HG03066 (cell line): ENCODE data around the gene KCTD17.

ENCODE experiments used
- ATAC-seq: cut with Tn5 transposase; IDR thresholded peaks from one replicate; pipeline ENCODE4 v1.9.1; 2021; ENCODE audit warnings: low read depth; ENCODE audit not compliant: unreplicated experiment

KCTD17 gene

DNA sequence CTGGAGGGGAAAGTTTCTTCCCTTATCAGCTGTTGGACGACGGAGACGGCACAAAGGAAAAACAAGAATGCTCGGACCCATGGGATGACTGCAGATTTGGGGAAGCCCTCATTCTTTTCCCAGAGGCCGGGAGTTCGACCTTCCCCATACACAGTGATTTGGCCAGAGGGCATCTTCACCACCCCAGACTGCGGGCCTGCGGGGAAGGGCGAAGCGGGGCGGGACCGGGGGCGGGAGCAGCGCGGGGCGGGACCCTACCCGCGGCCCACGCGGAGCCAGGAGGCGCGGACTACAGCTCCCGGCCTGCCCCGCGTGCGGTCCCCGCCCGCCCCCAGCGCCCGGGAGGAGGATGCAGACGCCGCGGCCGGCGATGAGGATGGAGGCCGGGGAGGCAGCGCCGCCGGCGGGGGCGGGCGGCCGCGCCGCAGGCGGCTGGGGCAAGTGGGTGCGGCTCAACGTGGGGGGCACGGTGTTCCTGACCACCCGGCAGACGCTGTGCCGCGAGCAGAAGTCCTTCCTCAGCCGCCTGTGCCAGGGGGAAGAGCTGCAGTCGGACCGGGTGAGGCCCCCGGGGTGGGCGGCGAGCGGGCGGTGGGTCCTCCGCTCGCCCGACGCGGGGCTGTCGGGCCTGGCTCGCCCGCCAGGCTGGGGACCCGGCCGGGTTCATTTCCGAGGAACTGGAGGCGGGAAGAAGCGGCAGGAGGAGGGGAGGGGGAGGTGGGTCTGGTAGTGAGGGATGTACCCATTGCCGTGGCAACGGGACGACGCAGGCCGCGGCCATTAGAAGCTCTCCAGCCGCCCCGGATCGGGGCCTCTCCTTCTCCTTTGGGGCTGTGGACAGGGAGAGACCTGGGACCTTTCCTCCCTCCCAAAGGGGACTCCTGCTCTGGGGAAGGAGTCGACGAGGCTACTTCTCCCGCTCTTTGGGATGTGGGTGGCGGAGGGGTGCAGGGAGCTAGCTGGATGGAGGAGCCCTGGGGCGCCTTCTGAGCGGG lies at the start of gene KCTD17:
Gene KCTD17 (plus strand): TSS at position 352 of the 995 bp plus-strand sequence. CDS start 19 bp downstream, at position 371.
- no peak for ATAC-seq

- no peak for ATAC-seq
These were observed 49.7 kb upstream of the KCTD17 start for GRCh38 chr22:37001826-37002225.

GRCh38 chr22:37002633-37003032 lies 48.9 kb upstream of the KCTD17 start:
- ATAC-seq: no peak

GRCh38 chr22:37007651-37008050 lies 43.9 kb upstream of the KCTD17 start:
- ATAC-seq: no peak

DNA sequence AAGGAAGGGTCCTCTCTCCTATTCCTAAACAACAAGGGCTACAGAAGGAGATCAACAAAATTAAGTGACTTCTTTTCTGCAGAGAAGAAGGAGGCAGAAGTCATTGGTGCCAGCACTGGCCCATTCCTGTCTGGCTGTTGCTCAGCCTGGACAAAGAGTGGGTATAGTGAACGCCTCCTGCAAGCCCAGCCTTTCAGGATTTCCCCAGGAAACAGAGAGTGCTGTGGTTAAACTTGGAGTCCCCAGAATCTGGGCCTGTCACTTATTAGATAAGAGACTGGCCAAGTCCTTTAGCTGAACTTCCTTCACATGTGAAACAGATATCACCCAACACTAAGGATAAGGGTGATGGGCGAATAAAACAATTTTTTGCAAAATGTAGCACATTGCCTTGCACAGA lies 43.2 kb upstream of the KCTD17 start:
- ATAC-seq: no peak

GRCh38 chr22:37009490-37009889 lies 42.1 kb upstream of the KCTD17 start:
- no peak for ATAC-seq

- no peak for ATAC-seq
These were observed 41.4 kb upstream of the KCTD17 start for GRCh38 chr22:37010174-37010573.

DNA sequence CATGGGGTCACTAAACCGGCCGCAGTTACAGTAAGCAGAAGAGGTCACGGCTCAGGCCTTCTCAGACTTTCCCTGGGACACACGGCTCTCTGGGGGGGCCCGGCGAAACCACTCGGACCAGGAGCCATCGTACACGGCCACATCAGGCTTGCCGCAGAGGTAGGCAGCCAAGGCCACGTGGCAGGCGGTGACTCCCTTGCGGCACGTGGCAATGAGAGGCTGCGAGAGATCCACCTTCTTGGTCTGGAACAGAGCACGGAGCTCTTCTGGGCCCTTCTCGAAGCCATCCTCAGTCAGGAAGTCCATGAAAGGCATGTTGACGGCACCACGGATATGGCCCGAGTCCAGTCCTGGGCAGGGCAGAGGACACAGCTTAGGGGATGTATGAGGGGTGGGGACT lies 40.6 kb upstream of the KCTD17 start:
- ATAC-seq: no peak

DNA sequence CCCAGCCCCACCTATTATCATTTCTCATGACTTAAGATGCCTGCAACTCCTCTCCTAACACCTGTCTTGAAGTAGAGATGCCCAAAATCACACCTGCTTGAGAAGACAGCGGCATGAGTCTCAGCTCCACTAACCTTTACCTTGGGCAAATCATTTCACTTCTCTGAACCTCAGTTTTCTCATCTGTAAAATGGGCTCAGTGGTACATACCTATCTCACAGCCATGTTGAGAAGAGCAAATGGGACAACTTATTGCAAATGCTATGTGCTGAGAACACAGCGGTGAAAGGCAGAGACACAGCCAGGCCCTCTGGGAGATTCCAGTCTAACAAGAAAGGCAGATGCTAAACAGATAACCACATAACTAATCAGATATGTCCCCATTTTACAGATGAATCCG lies 40.1 kb upstream of the KCTD17 start:
- ATAC-seq: no peak

DNA sequence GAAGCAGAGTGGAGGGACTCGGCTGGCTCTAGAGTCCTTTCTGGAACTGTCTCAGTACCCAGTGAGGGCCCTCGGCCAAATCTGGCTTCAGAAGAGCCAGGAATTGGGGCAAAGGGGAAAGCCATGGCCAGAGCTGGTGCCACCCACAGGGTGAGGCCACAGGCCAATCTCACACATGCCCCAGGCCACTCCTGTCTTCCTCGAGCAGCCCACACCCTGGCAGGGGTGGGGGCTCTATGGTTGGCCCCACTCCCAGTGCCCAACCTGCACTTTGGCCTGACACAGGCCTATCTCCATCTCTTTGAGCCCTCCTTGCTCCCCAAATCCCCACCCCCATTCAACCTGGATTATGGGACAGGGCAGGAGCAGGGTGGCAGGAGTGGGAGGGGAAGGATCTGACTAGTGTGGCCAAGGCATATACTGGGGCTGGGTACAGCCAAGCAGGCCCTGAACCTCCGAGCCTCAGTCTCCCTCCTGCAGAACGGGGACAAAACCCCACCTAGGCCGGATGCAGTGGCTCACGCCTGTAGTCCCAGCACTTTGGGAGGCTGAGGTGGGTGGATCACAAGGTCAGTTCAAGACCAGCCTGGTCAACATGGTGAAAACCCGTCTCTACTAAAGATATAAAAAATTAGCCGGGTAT lies 39.2 kb upstream of the KCTD17 start:
- ATAC-seq: no peak

DNA sequence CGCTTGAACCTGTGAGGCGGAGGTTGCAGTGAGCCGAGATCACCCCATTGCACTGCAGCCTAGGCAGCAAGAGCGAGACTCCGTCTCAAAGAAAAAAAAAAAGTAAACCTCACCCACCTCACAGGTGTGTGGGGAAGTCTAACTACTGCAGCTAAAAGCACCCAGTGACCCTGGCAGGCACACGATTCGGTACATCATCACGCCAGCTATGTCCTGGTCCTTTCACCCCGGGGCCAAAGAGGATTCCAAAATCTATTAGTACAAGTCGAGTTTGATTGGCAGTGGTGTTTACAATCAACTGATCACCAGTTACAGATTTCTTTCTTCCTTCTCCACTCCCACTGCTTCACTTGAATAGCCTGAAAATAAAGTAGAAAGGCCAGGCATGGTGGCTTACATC lies 38.6 kb upstream of the KCTD17 start:
- ATAC-seq: no peak

DNA sequence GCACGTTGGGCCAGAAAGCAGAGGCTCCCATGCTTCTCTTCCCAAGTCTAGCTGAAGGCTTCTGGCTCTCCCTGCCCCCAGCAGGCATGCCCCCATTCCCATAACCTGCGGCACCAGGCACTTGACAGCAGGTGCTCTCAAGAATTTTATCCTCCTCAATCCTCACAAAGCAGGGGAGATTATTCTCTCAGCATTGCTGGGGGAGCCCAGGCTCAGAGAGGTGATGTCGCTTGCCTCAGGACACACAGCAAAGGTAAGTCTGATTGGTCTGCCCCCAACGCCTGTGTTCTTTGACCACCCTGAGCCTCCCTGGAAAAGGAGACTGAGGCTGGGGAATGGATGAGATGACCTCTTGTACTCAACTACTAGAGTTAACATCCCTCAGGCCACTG lies 37.1 kb upstream of the KCTD17 start:
- no peak for ATAC-seq

- no peak for ATAC-seq
These were observed 36.5 kb upstream of the KCTD17 start for GRCh38 chr22:37014835-37015586.

DNA sequence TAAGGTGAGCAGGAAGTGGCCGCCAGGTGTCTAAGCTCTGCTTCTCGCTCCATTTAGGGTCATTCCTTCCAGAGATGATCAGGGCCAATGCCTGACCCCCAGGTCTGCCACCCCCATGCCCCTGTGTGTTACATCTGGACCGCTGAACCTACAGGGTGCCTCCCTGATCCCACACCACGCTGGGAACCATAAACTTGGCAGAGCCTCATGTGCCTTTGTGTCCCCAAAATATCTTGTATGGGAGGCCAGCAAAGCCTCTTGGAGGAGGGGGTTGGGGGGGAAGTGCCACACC lies 36.0 kb upstream of the KCTD17 start:
- no peak for ATAC-seq

DNA sequence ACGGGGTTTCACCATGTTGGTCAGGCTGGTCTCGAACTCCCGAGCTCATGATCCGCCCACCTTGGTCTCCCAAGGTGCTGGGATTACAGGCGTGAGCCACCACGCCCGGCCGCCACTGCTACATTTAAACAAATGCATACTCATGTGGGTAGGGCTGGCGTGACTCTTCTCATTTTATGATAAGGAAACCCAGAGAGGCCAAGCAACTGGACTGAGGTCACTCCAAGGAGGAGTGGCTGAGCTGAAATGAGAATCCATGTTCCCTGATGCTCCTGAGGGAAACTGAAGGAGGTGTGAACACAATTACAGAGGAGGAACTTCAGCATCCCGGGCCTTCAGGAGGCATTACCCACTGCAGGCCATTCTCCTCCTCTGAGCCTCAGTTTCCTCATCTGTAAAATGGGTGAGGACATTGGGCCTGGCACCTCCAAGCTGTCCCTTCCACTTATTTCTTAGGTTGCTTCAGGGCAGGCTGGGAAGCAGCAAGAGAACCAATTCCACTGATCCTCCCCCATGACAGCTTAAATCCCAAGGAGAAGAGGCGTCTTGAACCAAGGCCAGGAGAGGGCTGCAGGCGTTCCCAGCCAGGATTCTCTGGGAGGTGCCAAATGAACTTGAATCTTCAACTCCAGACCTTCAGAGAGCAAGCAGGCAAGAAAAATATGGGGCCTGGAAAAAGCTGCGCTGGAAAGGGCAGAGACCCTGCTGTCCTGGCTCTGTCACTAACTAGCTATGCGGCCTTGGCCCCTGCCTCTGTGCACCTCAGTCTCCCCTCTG lies 35.2 kb upstream of the KCTD17 start:
- ATAC-seq: no peak

DNA sequence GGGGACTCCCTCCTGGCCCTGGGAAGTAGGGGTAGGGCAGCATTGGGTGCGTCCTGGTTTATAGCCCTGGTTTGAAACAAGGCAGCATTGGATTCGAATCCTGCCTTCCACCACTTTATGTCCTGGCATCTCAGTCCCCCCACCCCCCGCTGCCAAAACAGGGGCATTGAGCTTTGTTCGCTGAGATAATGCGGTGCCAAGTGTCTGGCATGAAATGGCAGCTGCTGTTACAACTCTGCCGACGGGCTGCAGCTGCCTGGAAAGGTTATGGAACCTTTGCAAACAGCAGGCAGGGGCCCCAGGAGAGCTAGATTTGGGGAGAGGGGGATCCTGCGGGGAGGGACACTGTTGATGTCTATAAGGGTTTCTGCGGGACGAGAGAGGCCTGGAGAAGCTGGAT lies 34.2 kb upstream of the KCTD17 start:
- ATAC-seq: no peak

DNA sequence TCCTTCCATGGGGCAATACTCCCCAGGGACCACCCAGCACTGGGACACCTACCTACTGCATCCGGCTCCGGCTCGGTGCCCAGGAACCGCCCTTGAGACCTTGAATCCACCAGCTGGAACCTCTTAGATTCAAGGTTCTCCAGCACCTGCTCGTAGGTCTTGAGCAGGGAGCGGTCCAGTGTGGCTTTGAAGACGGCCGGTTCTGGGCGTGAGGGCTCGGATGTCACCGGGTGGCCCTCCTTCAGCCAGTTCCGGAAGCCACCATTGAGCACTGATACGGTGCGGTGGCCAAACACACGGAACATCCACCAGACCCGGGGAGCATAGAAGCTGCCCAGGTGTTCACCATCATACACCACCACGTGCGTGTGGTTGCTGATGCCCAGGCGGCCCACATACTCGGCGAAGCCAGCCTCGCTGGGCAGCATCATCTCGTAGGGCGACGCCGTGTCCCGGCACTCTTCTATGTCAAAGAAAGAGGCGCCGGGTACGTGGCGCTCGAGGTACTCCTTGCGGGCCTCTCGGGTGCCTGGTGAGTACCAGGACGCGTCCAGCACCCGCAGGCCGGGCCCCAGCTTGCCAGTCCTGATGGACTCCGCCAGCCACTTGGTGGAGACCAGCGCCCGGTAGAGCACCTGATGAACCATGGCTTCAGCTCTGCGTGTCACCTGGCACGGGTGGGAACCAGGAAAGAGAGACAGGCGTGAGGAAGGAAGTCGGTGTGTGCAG lies 33.3 kb upstream of the KCTD17 start:
- ATAC-seq: no peak

DNA sequence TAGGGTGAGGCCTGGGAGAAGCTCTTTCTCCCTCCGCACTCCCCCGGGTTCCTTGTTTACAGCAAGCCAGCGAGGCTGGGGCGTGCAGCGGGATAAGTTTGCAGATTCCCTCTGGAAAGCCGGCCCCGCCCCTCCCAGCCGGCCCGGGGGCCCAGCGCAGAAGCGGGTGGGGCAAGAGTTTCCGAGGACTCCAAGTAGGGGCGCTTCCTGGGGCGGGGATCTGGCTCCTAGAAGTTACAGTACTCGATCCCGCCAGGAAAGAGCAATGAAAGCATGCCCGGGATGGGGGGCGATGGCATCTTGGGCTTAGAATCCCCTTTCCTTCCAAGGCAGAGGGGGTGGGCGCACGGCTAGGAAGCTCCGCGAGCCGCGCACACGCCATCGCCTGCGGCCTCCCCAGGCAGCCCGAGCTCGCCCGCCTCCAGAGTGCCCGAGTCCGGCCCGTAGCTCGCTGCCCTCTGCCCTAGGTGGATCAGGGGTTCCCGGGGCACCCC lies 32.7 kb upstream of the KCTD17 start:
- ATAC-seq: peak; percentile 28

DNA sequence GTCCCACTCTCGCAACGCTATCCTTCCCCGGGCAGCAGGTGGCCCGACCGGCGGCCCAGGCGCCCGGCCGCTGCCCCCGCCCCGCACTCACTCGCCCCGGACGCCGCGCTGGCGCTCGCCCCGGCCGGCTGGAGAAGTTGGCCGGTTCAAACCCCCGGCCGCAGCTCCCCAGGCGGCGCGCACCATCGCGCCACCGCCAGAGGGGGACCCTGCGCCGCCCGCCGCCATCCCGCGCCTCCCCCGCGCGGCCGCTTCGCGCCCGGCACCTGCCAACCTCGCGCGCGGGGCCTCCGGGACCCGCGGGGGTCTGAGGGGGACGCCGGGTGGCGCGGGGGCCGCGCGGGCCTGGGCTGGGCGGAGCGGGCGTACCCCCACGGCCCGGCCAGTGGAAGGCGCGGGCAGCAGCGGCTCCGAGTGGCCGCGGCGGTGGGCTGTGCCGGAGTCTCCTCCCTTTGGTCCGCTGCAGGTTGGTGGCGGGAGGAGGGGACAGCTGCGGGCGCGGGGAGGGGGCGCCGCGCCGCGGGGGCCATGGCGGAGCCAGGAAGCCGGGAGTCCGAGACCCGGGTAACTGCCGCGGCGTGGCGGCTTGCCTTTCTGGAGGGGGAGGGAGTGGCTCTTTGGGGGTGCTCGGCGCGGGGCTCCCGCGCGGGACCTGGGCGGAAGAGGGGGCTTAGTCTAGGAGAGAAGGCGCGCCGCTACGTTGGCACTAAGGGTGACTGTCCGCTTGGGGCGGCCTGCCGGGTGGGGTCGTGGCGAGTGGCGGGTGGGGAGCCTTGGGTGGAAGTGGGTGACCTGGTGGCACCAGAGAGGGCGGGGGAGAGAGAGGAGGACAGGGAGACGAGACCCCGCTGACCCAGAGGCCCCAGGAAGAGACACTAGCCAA lies 32.0 kb upstream of the KCTD17 start, which contains the start of the genes MPST and TST:
Gene MPST (plus strand): TSS at position 434 of the 883 bp plus-strand sequence. CDS start 95 bp downstream, at position 529.
Gene TST (minus strand): TSS at position 139 of the 883 bp plus-strand sequence. CDS start 715 bp downstream, outside the sequence.
- ATAC-seq: peak; percentile 51
